Left lung (tissue), 10 donors: Measurements from ENCODE around the gene RSPO4. TPM values are rescaled to one million over a fixed set of nuclear protein-coding genes. Genes with fewer than 3 reads are reported as not detected.

ENCODE experiments used
- ATAC-seq: fragments of 200-7000 bp; cut with Tn5 transposase; one replicate; pipeline ENCODE4 v1.9.1; 2020; ENCODE audit warnings: moderate library complexity
- DNase-seq, 4 donors: peaks; one replicate each; pipeline ENCODE4 v3.0.0-alpha.2; 2013 to 2020
- H3K27ac ChIP-seq, 2 donors: fragments of 200-600 bp; sonication (generic) in 1 of 2; one replicate each; pipeline versions ENCODE4 v1.5.0 to v1.8.0; 2020 to 2021
- H3K27me3 ChIP-seq, 2 donors: fragments of 200-600 bp; sonication (generic) in 1 of 2; one replicate each; pipeline versions ENCODE4 v1.5.0 to v1.8.0; 2020 to 2021
- H3K36me3 ChIP-seq, 2 donors: fragments of 200-600 bp; sonication (generic) in 1 of 2; one replicate each; pipeline versions ENCODE4 v1.5.0 to v1.8.0; 2020 to 2021
- H3K4me1 ChIP-seq, 2 donors: fragments of 200-600 bp; one replicate each; pipeline ENCODE4 v1.8.0; 2021
- H3K4me3 ChIP-seq, 2 donors: fragments of 200-600 bp; sonication (generic) in 1 of 2; one replicate each; pipeline versions ENCODE4 v1.5.0 to v1.8.0; 2020 to 2021; ENCODE audit warnings: mild to moderate bottlenecking in 1 of 2
- H3K9me3 ChIP-seq, 2 donors: fragments of 200-600 bp; sonication (generic) in 1 of 2; one replicate each; pipeline versions ENCODE4 v1.5.0 to v1.8.0; 2020 to 2021
- CTCF ChIP-seq, 2 donors: fragments of 200-600 bp; sonication (generic) in 1 of 2; IDR thresholded peaks; one replicate each; pipeline versions ENCODE4 v1.5.0 to v1.8.0; 2021; ENCODE audit warnings: antibody characterized with exemption in 2 of 2
- intact Hi-C, 2 donors: fragments of 100-400 bp; cut with DNase I; formaldehyde crosslinking; loops; one replicate each; pipeline versions ENCODE4 v1.11.2 to v1.14.2; 2022
- polyA plus RNA-seq, 6 donors: library from polyadenylated mRNA; unstranded; fragments of 120-200 nt; gene quantifications; one replicate each; pipeline ENCODE4 v1.2.1, GENCODE V29; 2013; ENCODE audit not compliant: insufficient read length in 6 of 6
- total RNA-seq, 2 donors: library from RNA; stranded (reverse); fragmentation: NEBNext Ultra II Directional; extraction: Animal tissue kit (Norgen Biotek cat#: 25700); gene quantifications; one replicate each; pipeline ENCODE4 v1.2.1, GENCODE V29; 2021
- donor health status: DM: no; HTN: yes; CAD: no.
- donor health status: DM: no; HTN: no; CAD: no.

Gene RSPO4
- total and polyA plus RNA-seq, 8 donors: 2.2 to 6.1 (median 3.4) TPM

GRCh38 chr20:909641-910040, 92.5 kb downstream of the RSPO4 start:
- no peak for DNase-seq
- H3K36me3 ChIP-seq: no peaks in the 10 kb centered on the region
- intact Hi-C loops: no loop called here
- H3K27ac ChIP-seq: no peak overlapping the region
- no peak overlapping the region for H3K4me3 ChIP-seq
- H3K9me3 ChIP-seq: no peaks in the 10 kb centered on the region
- H3K4me1 ChIP-seq: peaks cover 0 to 18% of the 10 kb centered on the region in 2 donors
- TF ChIP-seq CTCF (IDR thresholded peaks at IDR 0.05): no peak
- peaks cover 0 to 16% of the 10 kb centered on the region in 2 donors for H3K27me3 ChIP-seq
- ATAC-seq: no peak

Other genes with a start within 250 kb of the RSPO4 start
- 1 to 10 TPM; 1.6 to 2.7 TPM for gene SLC52A3, start 233.8 kb downstream of the RSPO4 start, total RNA-seq
- gene SLC52A3, start 233.8 kb downstream of the RSPO4 start, polyA plus RNA-seq: under 1 TPM; 0.37 to 0.61 (median 0.48) TPM
- 10 to 100 TPM; 13.0 to 21.5 TPM for gene FAM110A, start 168.6 kb downstream of the RSPO4 start, total RNA-seq
- gene FAM110A, start 168.6 kb downstream of the RSPO4 start, polyA plus RNA-seq: 10 to 100 TPM; 11.8 to 16.1 (median 13.2) TPM
- under 1 TPM; 0.16 to 0.20 TPM for gene ANGPT4, start 86.0 kb downstream of the RSPO4 start, total RNA-seq
- gene ANGPT4, start 86.0 kb downstream of the RSPO4 start, polyA plus RNA-seq: under 1 TPM; 0.06 to 0.11 (median 0.09) TPM
- 100 to 1,000 TPM; 121 to 149 TPM for gene PSMF1, start 116.3 kb upstream of the RSPO4 start, total RNA-seq
- gene PSMF1, start 116.3 kb upstream of the RSPO4 start, polyA plus RNA-seq: 100 to 1,000 TPM; 123 to 142 (median 130) TPM
- 1 to 10 TPM; 4.0 to 5.0 TPM for gene TMEM74B, start 182.7 kb upstream of the RSPO4 start, total RNA-seq
- 10 to 100 TPM; 10.4 to 16.3 (median 13.7) TPM for gene TMEM74B, start 182.7 kb upstream of the RSPO4 start, polyA plus RNA-seq
- under 1 TPM in 1 of 2 donors, not detected in 1; 0.76 TPM for gene C20orf202, start 201.1 kb upstream of the RSPO4 start, total RNA-seq
- gene C20orf202, start 201.1 kb upstream of the RSPO4 start, polyA plus RNA-seq: 1 to 10 TPM; 1.1 to 1.7 (median 1.3) TPM
- gene RAD21L1, start 223.7 kb upstream of the RSPO4 start, total RNA-seq: not detected
- not detected for gene RAD21L1, start 223.7 kb upstream of the RSPO4 start, polyA plus RNA-seq